Measurements from ENCODE around the gene CPTP.

Gene CPTP

DNA sequence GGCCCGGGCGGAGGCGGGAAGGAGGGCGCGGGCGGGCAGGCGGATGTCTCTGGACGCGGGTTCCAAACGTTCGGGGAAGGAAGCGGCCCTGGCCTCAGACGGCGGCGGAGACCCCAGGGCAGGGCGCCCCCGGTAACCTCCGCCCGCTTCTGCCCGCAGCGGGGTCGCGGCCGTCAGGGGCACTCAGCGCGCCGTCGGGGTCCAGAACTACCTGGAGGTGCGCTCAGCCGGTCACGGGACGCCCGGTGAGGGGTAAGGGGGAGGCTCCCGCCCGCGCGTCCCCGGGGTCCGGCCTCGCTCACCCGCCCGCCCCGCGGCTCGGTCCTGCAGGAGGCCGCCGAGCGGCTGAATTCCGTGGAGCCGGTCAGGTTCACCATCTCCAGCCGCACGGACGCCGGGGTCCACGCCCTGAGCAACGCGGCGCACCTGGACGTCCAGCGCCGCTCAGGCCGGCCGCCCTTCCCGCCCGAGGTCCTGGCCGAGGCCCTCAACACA lies 15.8 kb upstream of the CPTP start:
- peaks cover 60% of the 10 kb centered on the region for H4K20me1 ChIP-seq (ENCODE audit: insufficient read depth, low read length)
- peak overlapping the region; percentile 76 for H3K4me2 ChIP-seq (ENCODE audit: insufficient read depth, low read length)
- no peak for TF ChIP-seq EZH2 (IDR thresholded peaks at IDR 0.05; ENCODE audit: borderline replicate concordance, low read depth, low read length, severe bottlenecking)
- TF ChIP-seq, protein P1, sequence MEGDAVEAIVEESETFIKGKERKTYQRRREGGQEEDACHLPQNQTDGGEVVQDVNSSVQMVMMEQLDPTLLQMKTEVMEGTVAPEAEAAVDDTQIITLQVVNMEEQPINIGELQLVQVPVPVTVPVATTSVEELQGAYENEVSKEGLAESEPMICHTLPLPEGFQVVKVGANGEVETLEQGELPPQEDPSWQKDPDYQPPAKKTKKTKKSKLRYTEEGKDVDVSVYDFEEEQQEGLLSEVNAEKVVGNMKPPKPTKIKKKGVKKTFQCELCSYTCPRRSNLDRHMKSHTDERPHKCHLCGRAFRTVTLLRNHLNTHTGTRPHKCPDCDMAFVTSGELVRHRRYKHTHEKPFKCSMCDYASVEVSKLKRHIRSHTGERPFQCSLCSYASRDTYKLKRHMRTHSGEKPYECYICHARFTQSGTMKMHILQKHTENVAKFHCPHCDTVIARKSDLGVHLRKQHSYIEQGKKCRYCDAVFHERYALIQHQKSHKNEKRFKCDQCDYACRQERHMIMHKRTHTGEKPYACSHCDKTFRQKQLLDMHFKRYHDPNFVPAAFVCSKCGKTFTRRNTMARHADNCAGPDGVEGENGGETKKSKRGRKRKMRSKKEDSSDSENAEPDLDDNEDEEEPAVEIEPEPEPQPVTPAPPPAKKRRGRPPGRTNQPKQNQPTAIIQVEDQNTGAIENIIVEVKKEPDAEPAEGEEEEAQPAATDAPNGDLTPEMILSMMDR (IDR thresholded peaks at IDR 0.05; ENCODE audit: borderline replicate concordance, extremely low read depth, low read length, poor library complexity, severe bottlenecking) = no peak
- no peak for ATAC-seq (ENCODE audit: insufficient read depth, low read depth)
- H3K9ac ChIP-seq (ENCODE audit: low read depth, low read length) = peak overlapping the region; percentile 96
- DNase-seq = no peak
- peaks cover 73% of the 10 kb centered on the region for H3K79me2 ChIP-seq (ENCODE audit: insufficient read depth, low read length)
- no peaks in the 10 kb centered on the region for H3K27me3 ChIP-seq (ENCODE audit: insufficient read depth, low read length, poor library complexity)
- H3K4me1 ChIP-seq (ENCODE audit: insufficient read depth, low read length) = peaks cover 46% of the 10 kb centered on the region
- H3K27ac ChIP-seq (ENCODE audit: low read length) = peak overlapping the region; percentile 79
- peaks cover 50% of the 10 kb centered on the region for H3K36me3 ChIP-seq (ENCODE audit: insufficient read depth, low read length)
- no peaks in the 10 kb centered on the region for H3K9me3 ChIP-seq (ENCODE audit: insufficient read depth, low read length, severe bottlenecking)
- peak overlapping the region; percentile 74 to 96 for H3K4me3 ChIP-seq (ENCODE audit: low read depth in 1 of 2, low read length in 2 of 2)
- peak overlapping the region; percentile 87 for H2AFZ ChIP-seq (ENCODE audit: low read depth, low read length)

DNA sequence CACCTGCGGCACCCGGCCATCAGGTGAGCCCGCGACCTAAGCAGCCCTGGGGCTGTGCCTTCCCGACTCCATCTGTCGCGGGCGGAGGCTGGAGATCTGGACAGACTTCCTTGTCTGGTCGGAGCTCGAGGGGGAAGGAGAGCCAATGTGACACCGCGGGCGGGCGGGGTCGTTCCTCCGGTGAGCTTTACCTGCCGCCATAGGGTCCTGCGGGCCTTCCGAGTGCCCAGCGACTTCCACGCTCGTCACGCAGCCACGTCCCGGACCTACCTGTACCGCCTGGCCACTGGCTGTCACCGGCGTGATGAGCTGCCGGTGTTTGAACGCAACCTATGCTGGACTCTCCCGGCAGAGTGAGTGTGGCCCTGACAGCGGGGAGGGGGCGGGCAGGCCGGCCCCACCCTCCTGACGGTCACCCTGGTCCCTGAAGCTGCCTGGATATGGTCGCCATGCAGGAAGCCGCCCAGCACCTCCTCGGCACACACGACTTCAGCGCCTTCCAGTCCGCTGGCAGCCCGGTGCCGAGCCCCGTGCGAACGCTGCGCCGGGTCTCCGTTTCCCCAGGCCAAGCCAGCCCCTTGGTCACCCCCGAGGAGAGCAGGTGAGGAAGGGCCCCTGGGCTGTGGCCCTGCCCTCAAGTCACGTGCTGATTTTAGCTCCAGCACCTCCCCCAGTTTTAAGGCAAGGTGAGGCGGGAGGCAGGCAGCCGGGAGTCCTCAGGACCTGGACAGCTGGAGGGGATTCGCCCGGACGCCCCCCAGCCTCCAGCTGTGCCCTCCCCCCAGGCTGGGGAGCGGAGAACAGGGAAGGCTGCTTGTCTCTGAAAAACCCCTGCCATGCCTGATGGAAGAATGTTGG lies 15.1 kb upstream of the CPTP start:
- ATAC-seq (ENCODE audit: insufficient read depth, low read depth) (no peak), DNase-seq (no peak)
- Histone ChIP-seq H4K20me1 (ENCODE audit: insufficient read depth, low read length) (peaks cover 64% of the 10 kb centered on the region), H2AFZ (ENCODE audit: low read depth, low read length) (no peak overlapping the region), H3K79me2 (ENCODE audit: insufficient read depth, low read length) (peaks cover 77% of the 10 kb centered on the region), H3K9ac (ENCODE audit: low read depth, low read length) (peak overlapping the region; percentile 96), H3K9me3 (ENCODE audit: insufficient read depth, low read length, severe bottlenecking) (no peaks in the 10 kb centered on the region), H3K4me1 (ENCODE audit: insufficient read depth, low read length) (peaks cover 46% of the 10 kb centered on the region), H3K36me3 (ENCODE audit: insufficient read depth, low read length) (peaks cover 57% of the 10 kb centered on the region), H3K4me3 (ENCODE audit: low read depth in 1 of 2, low read length in 2 of 2) (peak overlapping the region; percentile 74 to 96), H3K27ac (ENCODE audit: low read length) (peak overlapping the region; percentile 79), H3K4me2 (ENCODE audit: insufficient read depth, low read length) (peak overlapping the region; percentile 76), H3K27me3 (ENCODE audit: insufficient read depth, low read length, poor library complexity) (no peaks in the 10 kb centered on the region)
- no peak for TF ChIP-seq EZH2 (IDR thresholded peaks at IDR 0.05; ENCODE audit: borderline replicate concordance, low read depth, low read length, severe bottlenecking)
- TF ChIP-seq, protein P1 (IDR thresholded peaks at IDR 0.05; ENCODE audit: borderline replicate concordance, extremely low read depth, low read length, poor library complexity, severe bottlenecking) = no peak

DNA sequence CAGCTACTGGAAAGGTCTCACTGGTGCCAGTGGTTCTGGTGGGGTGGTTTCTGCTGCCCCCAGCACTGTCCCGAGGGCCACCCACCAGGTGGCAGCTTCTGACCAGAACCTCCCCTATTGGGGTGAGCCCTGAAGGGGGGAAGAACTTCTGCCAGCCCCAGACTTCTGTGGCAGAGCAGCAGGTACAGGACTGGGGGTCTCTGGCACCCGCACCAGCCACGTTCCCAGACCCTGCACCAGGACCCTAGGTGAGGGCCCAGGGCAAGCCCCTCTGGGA lies 14.6 kb upstream of the CPTP start:
- Histone ChIP-seq H3K4me1 (ENCODE audit: insufficient read depth, low read length) (peaks cover 43% of the 10 kb centered on the region), H3K79me2 (ENCODE audit: insufficient read depth, low read length) (peaks cover 77% of the 10 kb centered on the region), H3K27me3 (ENCODE audit: insufficient read depth, low read length, poor library complexity) (no peaks in the 10 kb centered on the region), H4K20me1 (ENCODE audit: insufficient read depth, low read length) (peaks cover 64% of the 10 kb centered on the region), H3K4me2 (ENCODE audit: insufficient read depth, low read length) (peak overlapping the region; percentile 76), H3K9me3 (ENCODE audit: insufficient read depth, low read length, severe bottlenecking) (no peaks in the 10 kb centered on the region), H2AFZ (ENCODE audit: low read depth, low read length) (no peak overlapping the region), H3K27ac (ENCODE audit: low read length) (no peak overlapping the region), H3K9ac (ENCODE audit: low read depth, low read length) (peak overlapping the region; percentile 96; the same call in 1 of the 2 replicates), H3K4me3 (ENCODE audit: low read depth in 1 of 2, low read length in 2 of 2) (peak overlapping the region in 1 of 2 experiments; percentile 96; a peak in 2 of 4 replicates), H3K36me3 (ENCODE audit: insufficient read depth, low read length) (peaks cover 63% of the 10 kb centered on the region)
- TF ChIP-seq, protein P1 (IDR thresholded peaks at IDR 0.05; ENCODE audit: borderline replicate concordance, extremely low read depth, low read length, poor library complexity, severe bottlenecking) = no peak
- no peak for ATAC-seq (ENCODE audit: insufficient read depth, low read depth)
- no peak for DNase-seq

All from DND-41 (cell line).